ENCODE measurements around the gene CAMK1. TPM values are rescaled to one million over a fixed set of nuclear protein-coding genes. Genes with fewer than 3 reads are reported as not detected.

The CAMK1 gene
- total and polyA plus RNA-seq, 3 donors from 2014 or later: 62.7 to 185 (median 127) TPM

GRCh38 chr3:9809239-9809614, 39.5 kb upstream of the CAMK1 start:
- no peak for TF ChIP-seq CTCF (IDR thresholded peaks at IDR 0.05)
- no peak for TF ChIP-seq POLR2A (IDR thresholded peaks at IDR 0.05)
- no peaks in the 10 kb centered on the region for H3K36me3 ChIP-seq (ENCODE audit: low read depth, missing control alignments)
- H3K4me1 ChIP-seq: peaks cover 12% of the 10 kb centered on the region
- 63 to 76% methylated on average over 4 of the region's 4 CpGs for WGBS, 2 donors
- H3K9me3 ChIP-seq: no peaks in the 10 kb centered on the region
- peak overlapping the region; percentile 84 to 91 for H3K27ac ChIP-seq
- intact Hi-C loops (cut with DNase I; ENCODE audit: low total_unique reads): loop anchor here (10.0 kb wide), 1 partner anchor 154 kb away; no protein-coding TSS in a partner anchor
- H3K4me3 ChIP-seq: peak overlapping the region; percentile 79 to 81
- H3K27me3 ChIP-seq: no peaks in the 10 kb centered on the region
- DNase-seq: no peak

- no peaks in the 10 kb centered on the region for H3K36me3 ChIP-seq (ENCODE audit: low read depth, missing control alignments)
- WGBS, 2 donors: 74 to 75% methylated on average over 7 of the region's 7 CpGs
- DNase-seq: no peak
- H3K4me3 ChIP-seq: no peak overlapping the region
- H3K27me3 ChIP-seq: no peaks in the 10 kb centered on the region
- peaks cover 12% of the 10 kb centered on the region for H3K4me1 ChIP-seq
- no peaks in the 10 kb centered on the region for H3K9me3 ChIP-seq
- TF ChIP-seq POLR2A (IDR thresholded peaks at IDR 0.05) (no peak), CTCF (IDR thresholded peaks at IDR 0.05) (no peak)
- intact Hi-C loops (cut with DNase I; ENCODE audit: low total_unique reads): loop anchor here (10.0 kb wide), 1 partner anchor 154 kb away; no protein-coding TSS in a partner anchor
- peak overlapping the region in 1 of 2 donors; percentile 84 for H3K27ac ChIP-seq
Measured at GRCh38 chr3:9808345-9809037, 38.7 kb upstream of the CAMK1 start.

GRCh38 chr3:9807981-9808344, 38.2 kb upstream of the CAMK1 start:
- no peak for TF ChIP-seq POLR2A (IDR thresholded peaks at IDR 0.05)
- no peak for TF ChIP-seq CTCF (IDR thresholded peaks at IDR 0.05)
- 96% methylated on average over 2 of the region's 2 CpGs for WGBS, 2 donors
- no peak overlapping the region for H3K4me3 ChIP-seq
- peaks cover 12% of the 10 kb centered on the region for H3K4me1 ChIP-seq
- no peaks in the 10 kb centered on the region for H3K9me3 ChIP-seq
- H3K36me3 ChIP-seq (ENCODE audit: low read depth, missing control alignments): no peaks in the 10 kb centered on the region
- H3K27me3 ChIP-seq: no peaks in the 10 kb centered on the region
- intact Hi-C loops (cut with DNase I; ENCODE audit: low total_unique reads): loop anchor here (10.0 kb wide), 1 partner anchor 153 kb away; no protein-coding TSS in a partner anchor
- H3K27ac ChIP-seq: no peak overlapping the region
- no peak for DNase-seq

GRCh38 chr3:9806688-9807589, 37.2 kb upstream of the CAMK1 start:
- intact Hi-C loops (cut with DNase I; ENCODE audit: low total_unique reads): loop anchor here (10.0 kb wide), 1 partner anchor 152 kb away; no protein-coding TSS in a partner anchor
- no peaks in the 10 kb centered on the region for H3K9me3 ChIP-seq
- no peaks in the 10 kb centered on the region for H3K36me3 ChIP-seq (ENCODE audit: low read depth, missing control alignments)
- DNase-seq: no peak
- no peaks in the 10 kb centered on the region for H3K27me3 ChIP-seq
- TF ChIP-seq POLR2A (IDR thresholded peaks at IDR 0.05) (no peak), CTCF (IDR thresholded peaks at IDR 0.05) (no peak)
- no peak overlapping the region for H3K4me3 ChIP-seq
- H3K27ac ChIP-seq: no peak overlapping the region
- H3K4me1 ChIP-seq: peaks cover 12% of the 10 kb centered on the region
- WGBS, 2 donors: 88 to 94% methylated on average over 5 to 7 of the region's 7 CpGs
